Panc1 (cell line): Measurements from ENCODE around the gene RASA3. TPM values are rescaled to one million over a fixed set of nuclear protein-coding genes. Genes with fewer than 3 reads are reported as not detected.

Experiments
- ATAC-seq: fragments of 200-7000 bp; cut with Tn5 transposase; 2 replicates; pipeline ENCODE4 v1.9.1; 2020; ENCODE audit warnings: mild to moderate bottlenecking, moderate library complexity
- BruUV-seq: library from RNA; stranded (reverse); fragments of 400-500 nt; replicated peaks from 2 replicates; lab custom pipeline; 2021; lab: Mats Ljungman, UMichigan
- CTCF ChIA-PET: fragments of 300-600 bp; sonication (Branson Sonifier 250); formaldehyde crosslinking; loops from one replicate; lab custom pipeline; 2022; ENCODE audit warnings: antibody characterized with exemption; lab: Charles Lee
- POLR2A ChIA-PET: fragments of 300-600 bp; sonication (Branson Sonifier 250); formaldehyde crosslinking; loops from one replicate; lab custom pipeline; 2022; ENCODE audit warnings: antibody characterized with exemption; lab: Charles Lee
- DNase-seq: peaks from one replicate; pipeline ENCODE4 v3.0.0-alpha.2; 2010; ENCODE audit warnings: low read depth, low spot score
- H3K27ac ChIP-seq: 2 replicates; pipeline ENCODE4 v1.5.1; 2011; ENCODE audit warnings: mild to moderate bottlenecking, low read length, inconsistent platforms
- H3K27me3 ChIP-seq: fragments of 200-500 bp; sonication (Bioruptor generic); 2 replicates; pipeline ENCODE4 v1.6.0; 2014; ENCODE audit warnings: low read length, inconsistent platforms; ENCODE audit not compliant: control insufficient read depth, insufficient read depth
- H3K36me3 ChIP-seq: fragments of 200-500 bp; sonication (Bioruptor generic); 2 replicates; pipeline ENCODE4 v1.5.1; 2014; ENCODE audit warnings: inconsistent platforms, mild to moderate bottlenecking, low read length, moderate library complexity; ENCODE audit not compliant: control insufficient read depth, insufficient read depth
- H3K4me1 ChIP-seq: 2 replicates; pipeline ENCODE4 v1.5.1; 2011; ENCODE audit warnings: inconsistent platforms, mild to moderate bottlenecking, low read length, moderate library complexity; ENCODE audit not compliant: control insufficient read depth, insufficient read depth
- H3K4me3 ChIP-seq, 2 experiments: 2 replicates each; pipeline ENCODE4 v1.5.1; 2011 to 2012; ENCODE audit warnings: low read depth in 2 of 2, low read length in 2 of 2, mild to moderate bottlenecking in 2 of 2, inconsistent platforms in 1 of 2, moderate library complexity in 1 of 2
- H3K9me3 ChIP-seq: fragments of 200-500 bp; sonication (Bioruptor generic); 2 replicates; pipeline ENCODE4 v1.5.1; 2014; ENCODE audit warnings: low read depth, mild to moderate bottlenecking, inconsistent platforms, low read length, moderate library complexity; ENCODE audit not compliant: control insufficient read depth, insufficient read depth
- CTCF ChIP-seq: fragments of 450-650 bp; IDR thresholded peaks from 2 replicates; pipeline ENCODE4 v1.5.1; 2017; ENCODE audit warnings: mild to moderate bottlenecking
- POLR2AphosphoS5 ChIP-seq: IDR thresholded peaks from 2 replicates; pipeline ENCODE4 v1.6.1; 2012; ENCODE audit warnings: mild to moderate bottlenecking, low read depth, low read length, moderate library complexity
- SIN3A ChIP-seq: IDR thresholded peaks from 2 replicates; pipeline ENCODE4 v1.6.1; 2012; ENCODE audit warnings: low read depth, mild to moderate bottlenecking, low read length, moderate library complexity, borderline replicate concordance; ENCODE audit not compliant: insufficient read depth
- TCF7L2 ChIP-seq: IDR thresholded peaks from 2 replicates; pipeline ENCODE4 v1.6.1; 2011; ENCODE audit warnings: mild to moderate bottlenecking, low read depth, low read length, inconsistent platforms
- in situ Hi-C: cut with HindIII; loops from 2 replicates; pipeline ENCODE4 v1.10.0; 2016; ENCODE audit warnings: low sequenced_read_pairs, low pct_unique_long_range_greater_than_20kb
- intact Hi-C: fragments of 100-400 bp; cut with micrococcal nuclease; formaldehyde crosslinking; loops from one replicate; pipeline ENCODE4 v1.10.0; 2022; ENCODE audit not compliant: unreplicated experiment
- total RNA-seq: library from RNA; stranded (reverse); gene quantifications from one replicate; pipeline ENCODE4 v1.2.1, GENCODE V29; 2021; ENCODE audit not compliant: unreplicated experiment
- TF ChIP-seq, protein P1 (sequence below), 2 experiments: IDR thresholded peaks; 2 replicates each; pipeline ENCODE4 v1.6.1; 2011 to 2012; ENCODE audit warnings: low read depth in 2 of 2, control low read depth in 1 of 2, low read length in 1 of 2, mild to moderate bottlenecking in 1 of 2, moderate library complexity in 1 of 2; ENCODE audit not compliant: insufficient read depth in 1 of 2

The RASA3 gene
- total RNA-seq, 1 experiment from 2014 or later, result 33.7 TPM

DNA sequence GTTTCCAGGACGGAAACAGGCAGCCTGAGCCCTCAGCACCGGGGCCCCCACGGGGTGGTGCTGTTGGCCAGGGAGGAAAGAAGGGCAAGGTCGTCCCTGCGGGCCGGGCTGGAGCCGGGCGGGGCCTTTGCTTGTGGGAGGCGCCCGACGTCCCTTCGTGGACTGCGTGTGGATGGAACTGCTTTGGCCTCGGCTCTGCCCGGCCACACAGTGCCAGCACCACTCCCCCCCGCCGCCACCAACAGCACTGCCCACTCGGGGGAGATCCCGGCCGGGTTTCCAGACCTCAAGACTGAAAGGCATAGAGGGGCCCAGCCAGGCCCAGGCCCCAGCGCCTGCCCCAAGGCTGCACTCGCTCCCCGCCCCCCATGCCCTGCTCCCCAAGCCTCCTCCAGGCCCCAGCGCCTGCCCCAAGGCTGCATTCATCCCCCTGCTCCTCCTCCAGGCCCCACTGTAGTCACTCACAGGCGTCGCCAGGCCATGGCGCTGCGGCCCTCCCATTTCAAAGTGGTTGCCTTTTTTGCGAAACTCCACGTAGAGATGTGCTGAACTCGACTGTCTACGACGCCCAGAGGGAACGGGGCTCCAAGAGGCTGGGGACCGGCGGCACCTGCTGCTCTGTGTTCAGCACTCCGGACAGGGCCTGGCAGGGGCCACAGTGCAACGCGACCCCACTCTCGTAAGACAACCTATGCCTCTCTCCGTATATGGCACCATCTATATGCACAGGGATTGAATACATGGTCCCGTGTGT is 181.0 kb downstream of the RASA3 start:
- Histone ChIP-seq H3K27ac (no peak overlapping the region), H3K27me3 (no peaks in the 10 kb centered on the region), H3K9me3 (no peaks in the 10 kb centered on the region), H3K4me3 (no peak overlapping the region), H3K4me1 (no peaks in the 10 kb centered on the region), H3K36me3 (no peaks in the 10 kb centered on the region)
- ChIA-PET POLR2A (no interaction called here), CTCF (no interaction called here)
- no TSS peak for BruUV-seq
- in situ Hi-C loops, result no loop called here
- intact Hi-C loops, result no loop called here
- no peak for DNase-seq
- peak; percentile 80 for ATAC-seq
- TF ChIP-seq SIN3A, result no peak
- TF ChIP-seq TCF7L2, result no peak
- no peak for TF ChIP-seq POLR2AphosphoS5
- peak; percentile 57 for TF ChIP-seq CTCF
- TF ChIP-seq, protein P1, sequence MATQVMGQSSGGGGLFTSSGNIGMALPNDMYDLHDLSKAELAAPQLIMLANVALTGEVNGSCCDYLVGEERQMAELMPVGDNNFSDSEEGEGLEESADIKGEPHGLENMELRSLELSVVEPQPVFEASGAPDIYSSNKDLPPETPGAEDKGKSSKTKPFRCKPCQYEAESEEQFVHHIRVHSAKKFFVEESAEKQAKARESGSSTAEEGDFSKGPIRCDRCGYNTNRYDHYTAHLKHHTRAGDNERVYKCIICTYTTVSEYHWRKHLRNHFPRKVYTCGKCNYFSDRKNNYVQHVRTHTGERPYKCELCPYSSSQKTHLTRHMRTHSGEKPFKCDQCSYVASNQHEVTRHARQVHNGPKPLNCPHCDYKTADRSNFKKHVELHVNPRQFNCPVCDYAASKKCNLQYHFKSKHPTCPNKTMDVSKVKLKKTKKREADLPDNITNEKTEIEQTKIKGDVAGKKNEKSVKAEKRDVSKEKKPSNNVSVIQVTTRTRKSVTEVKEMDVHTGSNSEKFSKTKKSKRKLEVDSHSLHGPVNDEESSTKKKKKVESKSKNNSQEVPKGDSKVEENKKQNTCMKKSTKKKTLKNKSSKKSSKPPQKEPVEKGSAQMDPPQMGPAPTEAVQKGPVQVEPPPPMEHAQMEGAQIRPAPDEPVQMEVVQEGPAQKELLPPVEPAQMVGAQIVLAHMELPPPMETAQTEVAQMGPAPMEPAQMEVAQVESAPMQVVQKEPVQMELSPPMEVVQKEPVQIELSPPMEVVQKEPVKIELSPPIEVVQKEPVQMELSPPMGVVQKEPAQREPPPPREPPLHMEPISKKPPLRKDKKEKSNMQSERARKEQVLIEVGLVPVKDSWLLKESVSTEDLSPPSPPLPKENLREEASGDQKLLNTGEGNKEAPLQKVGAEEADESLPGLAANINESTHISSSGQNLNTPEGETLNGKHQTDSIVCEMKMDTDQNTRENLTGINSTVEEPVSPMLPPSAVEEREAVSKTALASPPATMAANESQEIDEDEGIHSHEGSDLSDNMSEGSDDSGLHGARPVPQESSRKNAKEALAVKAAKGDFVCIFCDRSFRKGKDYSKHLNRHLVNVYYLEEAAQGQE (IDR thresholded peaks at IDR 0.05; ENCODE audit: insufficient read depth in 1 of 2, low read depth in 2 of 2, low read length in 1 of 2), result peak; percentile 66 to 79; a peak in 3 of 4 replicates

- intact Hi-C loops (no loop called here), in situ Hi-C loops (no loop called here)
- no peak overlapping the region for H3K4me3 ChIP-seq
- TF ChIP-seq CTCF (no peak), SIN3A (no peak), POLR2AphosphoS5 (no peak), TCF7L2 (no peak)
- TF ChIP-seq, protein P1 (IDR thresholded peaks at IDR 0.05; ENCODE audit: insufficient read depth in 1 of 2, low read depth in 2 of 2, low read length in 1 of 2), result no peak
- H3K4me1 ChIP-seq, result no peaks in the 10 kb centered on the region
- no TSS peak for BruUV-seq
- no peaks in the 10 kb centered on the region for H3K27me3 ChIP-seq
- H3K9me3 ChIP-seq, result no peaks in the 10 kb centered on the region
- ATAC-seq (peak; percentile 20), DNase-seq (no peak)
- no peaks in the 10 kb centered on the region for H3K36me3 ChIP-seq
- CTCF ChIA-PET, result no interaction called here
- H3K27ac ChIP-seq, result no peak overlapping the region
- POLR2A ChIA-PET, result no interaction called here
These were observed 181.8 kb downstream of the RASA3 start for GRCh38 chr13:113950451-113951245.
